ENCODE measurements around the gene PYY.
"Not testable (repeated sequence)": the region's sequence is repeated elsewhere in the genome, so short reads cannot be mapped to it uniquely, and the experiment has no call there.

Gene PYY

GRCh38 chr17:43982171-43982570 is 28.4 kb upstream of the PYY start:
- DNase-seq: no peak
- in situ Hi-C loops (cut with MboI; ENCODE audit: low pct_unique_long_range_greater_than_20kb, low sequenced_read_pairs): no loop called here

- in situ Hi-C loops (cut with MboI; ENCODE audit: low pct_unique_long_range_greater_than_20kb, low sequenced_read_pairs): no loop called here
These were observed 25.9 kb upstream of the PYY start for GRCh38 chr17:43979671-43980070.

GRCh38 chr17:43979011-43979410 is 25.3 kb upstream of the PYY start:
- DNase-seq: no peak
- in situ Hi-C loops (cut with MboI; ENCODE audit: low pct_unique_long_range_greater_than_20kb, low sequenced_read_pairs): no loop called here

More at GRCh38 chr17:43979671-43980070, 25.9 kb upstream of the PYY start:
- DNase-seq: no peak

- no peak for DNase-seq
- in situ Hi-C loops (cut with MboI; ENCODE audit: low pct_unique_long_range_greater_than_20kb, low sequenced_read_pairs): no loop called here
These were observed 24.3 kb upstream of the PYY start for GRCh38 chr17:43978078-43978477.

GRCh38 chr17:43976963-43977837 is 23.5 kb upstream of the PYY start:
- in situ Hi-C loops (cut with MboI; ENCODE audit: low pct_unique_long_range_greater_than_20kb, low sequenced_read_pairs): no loop called here
- no peak for DNase-seq

GRCh38 chr17:43975898-43976297 is 22.2 kb upstream of the PYY start:
- no peak for DNase-seq
- in situ Hi-C loops (cut with MboI; ENCODE audit: low pct_unique_long_range_greater_than_20kb, low sequenced_read_pairs): no loop called here

GRCh38 chr17:43974382-43975266 is 20.9 kb upstream of the PYY start:
- in situ Hi-C loops (cut with MboI; ENCODE audit: low pct_unique_long_range_greater_than_20kb, low sequenced_read_pairs): no loop called here
- no peak for DNase-seq

GRCh38 chr17:43972444-43973212 is 18.9 kb upstream of the PYY start:
- DNase-seq; in situ Hi-C loops (cut with MboI; ENCODE audit: low pct_unique_long_range_greater_than_20kb, low sequenced_read_pairs): not testable (repeated sequence)

GRCh38 chr17:43971436-43971835 is 17.7 kb upstream of the PYY start:
- DNase-seq; in situ Hi-C loops (cut with MboI; ENCODE audit: low pct_unique_long_range_greater_than_20kb, low sequenced_read_pairs): not testable (repeated sequence)

GRCh38 chr17:43970366-43970765 is 16.6 kb upstream of the PYY start:
- DNase-seq: no peak
- in situ Hi-C loops (cut with MboI; ENCODE audit: low pct_unique_long_range_greater_than_20kb, low sequenced_read_pairs): no loop called here

GRCh38 chr17:43967251-43967875 is 13.6 kb upstream of the PYY start:
- DNase-seq: no peak
- in situ Hi-C loops (cut with MboI; ENCODE audit: low pct_unique_long_range_greater_than_20kb, low sequenced_read_pairs): no loop called here

- in situ Hi-C loops (cut with MboI; ENCODE audit: low pct_unique_long_range_greater_than_20kb, low sequenced_read_pairs): no loop called here
- no peak for DNase-seq
These were observed 12.5 kb upstream of the PYY start for GRCh38 chr17:43966276-43966675.

GRCh38 chr17:43962479-43962878 is 8.7 kb upstream of the PYY start:
- no peak for DNase-seq
- in situ Hi-C loops (cut with MboI; ENCODE audit: low pct_unique_long_range_greater_than_20kb, low sequenced_read_pairs): no loop called here

GRCh38 chr17:43961954-43962353 is 8.2 kb upstream of the PYY start:
- no peak for DNase-seq
- in situ Hi-C loops (cut with MboI; ENCODE audit: low pct_unique_long_range_greater_than_20kb, low sequenced_read_pairs): no loop called here

- DNase-seq; in situ Hi-C loops (cut with MboI; ENCODE audit: low pct_unique_long_range_greater_than_20kb, low sequenced_read_pairs): not testable (repeated sequence)
These were observed 7.6 kb upstream of the PYY start for GRCh38 chr17:43961292-43961691.

- no peak for DNase-seq
- in situ Hi-C loops (cut with MboI; ENCODE audit: low pct_unique_long_range_greater_than_20kb, low sequenced_read_pairs): no loop called here
These were observed 5.1 kb upstream of the PYY start for GRCh38 chr17:43958748-43959352.

- no peak for DNase-seq
- in situ Hi-C loops (cut with MboI; ENCODE audit: low pct_unique_long_range_greater_than_20kb, low sequenced_read_pairs): no loop called here
These were observed 2.5 kb upstream of the PYY start for GRCh38 chr17:43956222-43956621.

Data from KBM-7 (cell line).